ENCODE measurements around the gene KREMEN1. TPM values are rescaled to one million over a fixed set of nuclear protein-coding genes. Genes with fewer than 3 reads are reported as not detected.

KREMEN1 gene
- total and polyA plus RNA-seq, 2 donors (not counting 1 experiment from before 2014, with no cell fraction given) = 0.01 TPM; not detected in 1

- Histone ChIP-seq H4K20me1 (ENCODE audit: control insufficient read depth, insufficient read depth, low read length, poor library complexity, severe bottlenecking) (no peaks in the 10 kb centered on the region), H3K36me3 (replicated peaks in 1 of 2; ENCODE audit: control extremely low read depth in 1 of 2, control insufficient read depth in 1 of 2, extremely low read depth in 1 of 2, insufficient read depth in 2 of 2, low read length in 1 of 2) (no peaks in the 10 kb centered on the region), H3K4me2 (replicated peaks; ENCODE audit: low read depth, low read length, poor library complexity, severe bottlenecking) (no peak overlapping the region), H3K79me2 (ENCODE audit: control insufficient read depth, insufficient read depth, low read length) (no peaks in the 10 kb centered on the region), H3K9me3 (ENCODE audit: control extremely low read depth in 1 of 3, control insufficient read depth in 2 of 3, insufficient read depth in 1 of 3, low read length in 2 of 3) (no peaks in the 10 kb centered on the region), H3K4me3 (ENCODE audit: control extremely low read depth in 1 of 5, extremely low read depth in 1 of 5, insufficient read depth in 1 of 5, low read depth in 2 of 5, low read length in 4 of 5) (no peak overlapping the region), H3K9ac (ENCODE audit: low read length) (no peak overlapping the region), H3K27ac (ENCODE audit: low read length in 2 of 2) (no peak overlapping the region), H2AFZ (ENCODE audit: insufficient read depth, low read depth, low read length, poor library complexity, severe bottlenecking) (no peak overlapping the region), H3K27me3 (replicated peaks in 1 of 4; ENCODE audit: control extremely low read depth in 1 of 4, control insufficient read depth in 3 of 4, insufficient read depth in 4 of 4, low read length in 3 of 4) (peaks cover 0 to 15% (median 0%) of the 10 kb centered on the region in 4 experiments), H3K4me1 (ENCODE audit: control insufficient read depth in 2 of 2, insufficient read depth in 2 of 2, low read length in 2 of 2) (no peaks in the 10 kb centered on the region)
- DNase-seq = no peak
- 100% methylated on average over 1 of the region's 2 CpGs for WGBS (ENCODE audit: insufficient coverage)
- no peak for ATAC-seq (ENCODE audit: low read depth)
- CTCF ChIA-PET = no interaction called here
- intact Hi-C loops (cut with micrococcal nuclease) = no loop called here
- Mint-ChIP-seq H3K27me3 (peaks cover 8% of the 10 kb centered on the region), H3K9me3 (ENCODE audit: insufficient read depth) (no peaks in the 10 kb centered on the region), H3K4me1 (no peaks in the 10 kb centered on the region), H3K27ac (no peak overlapping the region), H3K4me3 (no peak overlapping the region)
- POLR2A ChIA-PET = no interaction called here
- TF ChIP-seq, protein P1, sequence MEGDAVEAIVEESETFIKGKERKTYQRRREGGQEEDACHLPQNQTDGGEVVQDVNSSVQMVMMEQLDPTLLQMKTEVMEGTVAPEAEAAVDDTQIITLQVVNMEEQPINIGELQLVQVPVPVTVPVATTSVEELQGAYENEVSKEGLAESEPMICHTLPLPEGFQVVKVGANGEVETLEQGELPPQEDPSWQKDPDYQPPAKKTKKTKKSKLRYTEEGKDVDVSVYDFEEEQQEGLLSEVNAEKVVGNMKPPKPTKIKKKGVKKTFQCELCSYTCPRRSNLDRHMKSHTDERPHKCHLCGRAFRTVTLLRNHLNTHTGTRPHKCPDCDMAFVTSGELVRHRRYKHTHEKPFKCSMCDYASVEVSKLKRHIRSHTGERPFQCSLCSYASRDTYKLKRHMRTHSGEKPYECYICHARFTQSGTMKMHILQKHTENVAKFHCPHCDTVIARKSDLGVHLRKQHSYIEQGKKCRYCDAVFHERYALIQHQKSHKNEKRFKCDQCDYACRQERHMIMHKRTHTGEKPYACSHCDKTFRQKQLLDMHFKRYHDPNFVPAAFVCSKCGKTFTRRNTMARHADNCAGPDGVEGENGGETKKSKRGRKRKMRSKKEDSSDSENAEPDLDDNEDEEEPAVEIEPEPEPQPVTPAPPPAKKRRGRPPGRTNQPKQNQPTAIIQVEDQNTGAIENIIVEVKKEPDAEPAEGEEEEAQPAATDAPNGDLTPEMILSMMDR (IDR thresholded peaks at IDR 0.05) = no peak
- TF ChIP-seq EZH2 (IDR thresholded peaks at IDR 0.05; ENCODE audit: borderline replicate concordance, insufficient read depth, low read depth, low read length, poor library complexity, severe bottlenecking) = no peak
Observed at GRCh38 chr22:29098296-29098695, 25.5 kb downstream of the KREMEN1 start.

DNA sequence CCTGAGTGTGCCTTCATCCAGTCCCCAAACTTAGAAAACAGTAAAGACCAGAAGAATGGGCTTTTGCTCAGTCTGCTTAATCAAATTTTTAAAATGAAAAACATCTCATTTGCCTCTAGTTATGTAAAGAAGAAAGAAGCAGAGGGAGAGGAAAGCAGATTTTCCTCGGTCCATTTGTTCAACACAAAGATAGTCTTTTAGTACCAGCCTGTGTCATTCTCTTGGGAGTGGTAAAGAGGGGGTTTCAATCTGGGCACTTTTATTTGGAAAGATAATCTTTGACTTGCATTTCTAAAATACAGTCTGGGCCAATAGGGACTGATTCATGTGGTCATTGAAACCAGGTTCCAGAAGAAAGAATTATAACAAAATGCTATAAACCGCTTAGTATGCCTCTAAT lies 29.5 kb downstream of the KREMEN1 start:
- 100% methylated on average over 1 of the region's 2 CpGs for WGBS (ENCODE audit: insufficient coverage)
- no peak overlapping the region for H3K9ac ChIP-seq (ENCODE audit: low read length)
- no peak for ATAC-seq (ENCODE audit: low read depth)

More for the DNA sequence above, 29.5 kb downstream of the KREMEN1 start:
- Mint-ChIP-seq H3K4me1 (no peaks in the 10 kb centered on the region), H3K4me3 (no peak overlapping the region), H3K9me3 (ENCODE audit: insufficient read depth) (no peaks in the 10 kb centered on the region), H3K27me3 (peaks cover 7% of the 10 kb centered on the region), H3K27ac (no peak overlapping the region)
- intact Hi-C loops (cut with micrococcal nuclease) = no loop called here
- H4K20me1 ChIP-seq (ENCODE audit: control insufficient read depth, insufficient read depth, low read length, poor library complexity, severe bottlenecking) = no peaks in the 10 kb centered on the region
- no peak overlapping the region for H2AFZ ChIP-seq (ENCODE audit: insufficient read depth, low read depth, low read length, poor library complexity, severe bottlenecking)
- H3K4me3 ChIP-seq (ENCODE audit: control extremely low read depth in 1 of 5, extremely low read depth in 1 of 5, insufficient read depth in 1 of 5, low read depth in 2 of 5, low read length in 4 of 5) = no peak overlapping the region
- CTCF ChIA-PET = no interaction called here
- POLR2A ChIA-PET = no interaction called here
- H3K9me3 ChIP-seq (ENCODE audit: control extremely low read depth in 1 of 3, control insufficient read depth in 2 of 3, insufficient read depth in 1 of 3, low read length in 2 of 3) = no peaks in the 10 kb centered on the region
- H3K79me2 ChIP-seq (ENCODE audit: control insufficient read depth, insufficient read depth, low read length) = no peaks in the 10 kb centered on the region
- no peak overlapping the region for H3K27ac ChIP-seq (ENCODE audit: low read length in 2 of 2)
- H3K4me2 ChIP-seq (replicated peaks; ENCODE audit: low read depth, low read length, poor library complexity, severe bottlenecking) = no peak overlapping the region
- H3K4me1 ChIP-seq (ENCODE audit: control insufficient read depth in 2 of 2, insufficient read depth in 2 of 2, low read length in 2 of 2) = no peaks in the 10 kb centered on the region
- H3K36me3 ChIP-seq (replicated peaks in 1 of 2; ENCODE audit: control extremely low read depth in 1 of 2, control insufficient read depth in 1 of 2, extremely low read depth in 1 of 2, insufficient read depth in 2 of 2, low read length in 1 of 2) = no peaks in the 10 kb centered on the region
- TF ChIP-seq, protein P1 (IDR thresholded peaks at IDR 0.05) = no peak
- TF ChIP-seq EZH2 (IDR thresholded peaks at IDR 0.05; ENCODE audit: borderline replicate concordance, insufficient read depth, low read depth, low read length, poor library complexity, severe bottlenecking) = no peak
- DNase-seq = no peak
- peaks cover 0 to 6% (median 0%) of the 10 kb centered on the region in 4 experiments for H3K27me3 ChIP-seq (replicated peaks in 1 of 4; ENCODE audit: control extremely low read depth in 1 of 4, control insufficient read depth in 3 of 4, insufficient read depth in 4 of 4, low read length in 3 of 4)
